GM21717 (cell line): ENCODE data around the gene SLC25A20.

ENCODE experiments used
- ATAC-seq: cut with Tn5 transposase; IDR thresholded peaks from one replicate; pipeline ENCODE4 v1.9.1; 2021; ENCODE audit warnings: mild to moderate bottlenecking, moderate library complexity; ENCODE audit not compliant: unreplicated experiment

The SLC25A20 gene

GRCh38 chr3:48897460-48898376, 964 bp downstream of the SLC25A20 start:
- ATAC-seq, result peak; percentile 14

GRCh38 chr3:48896936-48897335, 1.7 kb downstream of the SLC25A20 start:
- ATAC-seq, result no peak

DNA sequence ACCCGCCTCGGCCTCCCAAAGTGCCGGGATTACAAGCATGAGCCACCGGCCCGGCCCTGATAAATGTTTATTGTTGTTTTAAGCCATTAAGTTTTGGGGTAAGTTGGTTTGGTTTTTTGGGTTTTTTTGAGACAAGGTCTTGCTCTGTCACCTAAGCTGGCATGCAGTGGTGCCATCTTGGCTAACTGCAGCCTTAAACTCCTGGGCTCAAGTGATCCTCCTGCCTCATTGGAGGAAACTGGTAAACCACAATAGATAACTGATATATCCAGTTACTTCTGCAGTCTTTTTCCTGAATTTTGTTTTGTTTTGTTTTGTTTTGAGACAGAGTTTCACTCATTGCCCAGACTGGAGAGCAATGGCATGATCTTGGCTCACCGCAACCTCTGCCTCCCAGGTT, 4.2 kb downstream of the SLC25A20 start:
- ATAC-seq, result no peak

- ATAC-seq, result no peak
Measured at GRCh38 chr3:48891606-48892005, 7.1 kb downstream of the SLC25A20 start.

DNA sequence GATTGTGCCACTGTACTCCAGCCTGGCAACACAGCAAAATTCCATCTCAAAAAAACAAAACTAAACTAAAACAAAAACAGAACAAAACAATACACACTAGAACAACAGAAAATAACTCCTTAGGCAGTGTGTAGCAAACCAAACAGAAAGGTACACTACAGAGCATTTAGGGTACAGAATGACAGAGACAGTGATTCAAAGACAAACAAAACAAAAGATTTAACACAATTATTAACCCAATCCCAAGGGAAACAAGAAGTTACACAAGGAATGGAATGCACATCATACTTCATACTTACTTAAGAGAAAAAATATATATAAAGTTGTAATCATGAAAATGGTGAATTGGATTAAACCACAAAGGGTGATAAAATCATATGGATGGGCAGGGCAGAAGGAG, 12.9 kb downstream of the SLC25A20 start:
- ATAC-seq, result no peak

DNA sequence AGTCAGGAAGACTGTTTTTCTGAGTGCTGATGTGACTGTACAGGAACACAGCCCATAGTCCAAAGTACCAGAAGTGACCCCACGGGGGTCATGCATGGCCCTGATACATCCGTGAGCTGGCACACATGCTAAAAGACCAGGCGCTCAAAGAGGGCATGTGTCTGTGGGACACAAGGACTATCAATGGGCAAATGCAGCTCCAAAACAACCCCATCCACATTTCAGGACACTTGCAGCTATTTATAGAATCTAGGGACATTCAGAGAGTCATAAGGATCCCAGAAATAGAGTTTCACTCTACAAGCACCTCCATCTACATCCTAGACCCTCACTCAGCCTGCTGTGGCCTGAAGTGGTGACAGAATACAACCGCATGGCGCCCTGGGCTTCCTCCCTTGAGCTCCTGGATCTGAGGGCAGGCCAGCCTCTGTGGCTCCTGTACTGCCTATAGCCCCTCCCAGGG, 17.0 kb downstream of the SLC25A20 start:
- no peak for ATAC-seq

DNA sequence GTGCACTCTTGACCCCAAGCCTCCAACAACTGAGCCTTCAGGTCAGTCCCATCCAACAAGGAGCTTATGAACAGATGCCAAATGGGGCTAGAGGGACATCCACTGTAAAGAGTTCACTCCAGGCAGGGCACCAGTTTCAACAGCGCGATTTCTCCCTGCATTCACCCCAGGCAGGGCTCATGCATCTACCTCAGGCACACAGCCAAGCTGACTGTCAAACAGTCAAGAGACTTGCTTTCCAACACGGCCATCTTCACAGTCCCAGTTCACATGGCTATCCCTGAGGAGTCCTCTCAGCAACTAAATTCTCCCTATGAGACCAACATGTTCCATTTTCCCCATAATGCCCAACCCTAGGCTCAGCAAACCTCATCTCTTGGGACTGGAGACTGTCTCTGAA, 17.7 kb downstream of the SLC25A20 start:
- no peak for ATAC-seq

- no peak for ATAC-seq
Measured at GRCh38 chr3:48879994-48880377, 18.7 kb downstream of the SLC25A20 start.

- ATAC-seq, result no peak
Measured at GRCh38 chr3:48879307-48879993, 19.2 kb downstream of the SLC25A20 start.

GRCh38 chr3:48877671-48878070, 21.0 kb downstream of the SLC25A20 start:
- ATAC-seq, result no peak

GRCh38 chr3:48863122-48863521, 35.6 kb downstream of the SLC25A20 start:
- no peak for ATAC-seq

DNA sequence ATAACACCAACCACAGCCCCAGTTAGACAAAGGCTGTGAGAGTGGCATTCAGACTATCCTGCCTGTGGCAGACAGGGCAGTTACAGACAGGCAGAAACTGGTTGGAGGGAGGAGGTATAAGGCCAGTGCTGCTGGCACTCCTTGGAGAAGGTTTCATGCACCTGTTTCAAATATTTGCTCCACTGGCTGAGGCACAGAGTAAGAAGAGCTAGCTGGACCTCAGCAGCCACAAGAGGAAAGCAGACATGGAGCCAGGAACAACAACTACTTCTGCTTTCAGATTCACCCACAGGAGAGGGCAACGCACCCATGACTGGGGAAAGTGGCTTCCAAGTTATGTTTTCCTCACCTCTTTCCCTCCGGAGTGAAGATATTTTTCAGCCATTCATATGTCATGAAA, 39.5 kb downstream of the SLC25A20 start:
- no peak for ATAC-seq

- no peak for ATAC-seq
Measured at GRCh38 chr3:48858709-48859108, 40.0 kb downstream of the SLC25A20 start.

DNA sequence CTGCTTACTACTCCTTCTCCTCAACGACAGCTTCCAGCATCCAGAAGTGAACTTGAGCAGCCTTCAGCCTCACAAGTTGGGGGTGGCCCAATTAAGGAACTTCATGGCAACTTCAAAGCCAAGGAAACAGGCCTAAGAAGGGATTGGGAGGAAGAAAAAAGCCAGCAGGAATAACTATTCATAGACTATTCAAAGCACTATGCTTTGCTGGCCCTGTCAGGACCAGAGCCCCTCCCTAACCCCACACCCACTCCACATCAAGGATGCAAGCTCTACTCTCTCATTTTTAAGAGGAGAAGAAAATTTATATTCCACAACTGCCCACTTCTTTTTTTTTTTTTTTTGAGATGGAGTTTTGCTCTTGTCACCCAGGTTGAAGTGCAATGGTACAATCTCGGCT, 41.0 kb downstream of the SLC25A20 start:
- no peak for ATAC-seq

DNA sequence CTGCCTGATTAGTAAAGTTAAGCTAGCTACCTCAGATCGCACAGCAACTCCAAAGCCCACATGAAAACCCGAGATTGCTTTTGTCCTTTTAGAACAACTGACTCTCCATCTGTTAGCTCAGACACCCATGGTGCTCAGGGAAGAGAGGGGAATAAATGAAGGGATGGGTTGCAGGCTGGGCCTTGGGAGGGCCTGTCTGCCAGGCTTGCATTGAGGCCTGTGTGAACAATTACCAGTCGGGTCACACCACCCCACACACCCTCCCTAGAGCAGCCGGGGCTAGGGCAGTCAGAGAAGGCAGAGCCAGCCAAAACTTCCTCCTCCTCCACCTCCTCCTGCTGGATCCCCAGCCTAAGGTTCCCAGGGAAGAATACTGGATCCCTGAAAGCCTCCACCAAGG, 42.2 kb downstream of the SLC25A20 start:
- no peak for ATAC-seq

DNA sequence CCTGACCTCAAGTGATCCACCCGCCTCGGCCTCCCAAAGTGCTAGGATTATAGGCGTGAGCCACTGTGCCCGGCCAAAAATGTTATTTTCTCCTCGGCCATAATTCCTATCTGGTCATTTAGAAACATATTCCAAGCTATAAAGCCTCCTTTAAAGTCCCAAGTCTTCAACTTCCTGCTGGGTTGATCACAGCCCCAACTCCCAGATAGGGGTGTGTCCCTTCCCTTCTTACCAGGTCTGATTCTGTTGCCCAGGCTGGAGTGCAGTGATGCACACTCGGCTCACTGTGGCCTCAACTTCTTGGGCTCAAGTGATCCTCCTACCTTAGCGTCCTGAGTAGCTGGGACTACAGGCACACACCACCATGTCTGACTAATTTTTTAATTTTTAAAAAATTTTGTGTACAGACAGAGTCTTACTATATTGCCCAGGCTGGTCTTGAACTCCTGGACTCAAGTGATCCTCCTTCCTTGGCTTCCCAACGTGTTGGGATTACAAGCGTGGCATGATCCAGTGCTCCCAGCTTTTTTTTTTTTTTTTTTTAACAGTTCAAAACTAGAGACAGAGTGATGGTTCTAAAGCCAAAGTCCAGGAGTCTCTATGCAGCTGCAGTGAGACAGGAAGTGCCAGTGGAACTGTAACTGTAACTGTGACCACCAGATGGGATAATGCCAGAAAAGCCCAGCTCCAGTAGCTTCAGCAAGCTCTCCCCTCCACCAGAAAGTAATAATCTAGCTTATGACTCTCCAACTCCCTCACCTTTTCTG, 42.8 kb downstream of the SLC25A20 start:
- no peak for ATAC-seq

DNA sequence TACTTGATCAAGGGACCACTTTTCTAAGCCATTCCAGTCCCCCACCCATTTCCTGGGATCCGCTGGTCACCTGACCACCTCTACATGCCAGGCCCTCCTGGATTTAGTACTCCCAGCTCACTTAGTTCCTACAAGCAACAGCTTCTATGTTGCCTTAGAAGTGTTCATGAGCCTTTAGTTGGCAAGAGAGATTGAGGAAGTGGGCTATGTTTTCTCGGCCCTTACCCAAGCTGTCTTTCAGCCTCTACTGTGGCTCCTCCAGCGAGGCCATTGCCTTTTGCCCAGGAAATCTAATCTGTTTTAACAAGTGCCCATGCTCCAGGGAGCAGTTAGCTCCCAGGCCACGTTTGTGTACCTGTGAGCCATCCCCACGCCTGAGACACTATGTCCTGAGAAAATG, 46.5 kb downstream of the SLC25A20 start:
- ATAC-seq, result no peak

DNA sequence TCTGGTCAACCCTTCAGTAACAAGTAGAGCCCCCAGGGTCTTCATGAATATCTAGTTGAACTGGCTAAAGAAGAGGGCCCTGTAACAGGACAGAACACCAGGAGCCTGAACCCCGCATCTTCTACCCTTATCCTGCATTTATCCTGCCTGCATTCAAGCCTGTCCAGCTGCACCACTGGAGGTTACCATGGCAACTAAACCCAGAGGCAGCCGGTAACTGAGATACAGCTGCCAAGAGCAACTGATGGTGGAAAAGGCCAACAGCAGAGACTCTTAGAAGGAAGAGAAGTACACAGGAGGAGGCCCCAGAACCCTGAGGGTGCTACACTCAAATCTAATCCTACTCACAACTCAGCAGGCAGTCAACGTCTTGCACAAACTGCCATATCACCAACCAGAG, 47.3 kb downstream of the SLC25A20 start:
- ATAC-seq, result no peak

DNA sequence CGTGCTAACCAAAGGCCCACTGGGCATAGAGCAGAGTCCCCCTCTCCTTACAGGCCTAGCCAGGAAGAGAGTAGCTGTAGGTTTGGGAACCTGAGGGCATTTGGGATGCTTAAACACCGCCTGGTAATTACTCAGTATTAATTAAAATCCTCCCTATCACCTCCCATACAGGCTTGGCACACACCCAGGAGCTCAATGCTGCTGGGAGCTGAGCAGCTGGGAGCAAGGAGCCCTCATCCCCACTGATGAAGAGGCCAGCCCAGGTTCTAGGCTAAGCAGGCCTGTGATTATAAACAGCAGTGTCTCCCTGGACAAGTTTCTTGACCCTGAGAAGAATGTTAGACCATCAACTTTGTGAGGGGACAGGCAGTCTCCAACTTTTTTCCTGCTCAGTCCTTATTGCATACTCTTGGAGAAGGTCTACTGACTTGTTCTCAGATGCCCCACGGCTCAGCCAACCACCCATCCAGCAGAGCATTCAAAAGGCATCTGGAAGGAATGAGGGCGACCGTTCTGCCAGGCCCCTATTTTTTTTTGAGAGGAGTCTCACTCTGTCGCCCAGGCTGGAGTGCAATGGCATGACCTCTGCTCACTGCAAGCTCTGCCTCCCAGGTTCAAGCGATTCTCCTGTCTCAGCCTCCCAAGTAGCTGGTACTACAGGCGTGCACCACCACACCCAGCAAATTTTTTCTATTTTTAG, 49.7 kb downstream of the SLC25A20 start:
- ATAC-seq, result no peak

- peak; percentile 88 for ATAC-seq
Measured at GRCh38 chr3:48847504-48848423, 50.9 kb downstream of the SLC25A20 start, which contains the start of gene PRKAR2A. Gene PRKAR2A, minus strand, starts transcription at chr3:48847874. Its CDS starts 278 bp downstream, at chr3:48847596.
